Middle frontal gyrus (tissue), 1 donor: Measurements from ENCODE around the gene ZNF438.
"Not testable (repeated sequence)": the region's sequence is repeated elsewhere in the genome, so short reads cannot be mapped to it uniquely, and the experiment has no call there.

Experiments used
- DNase-seq: peaks from one replicate; pipeline ENCODE4 v3.0.0-alpha.2; 2015; ENCODE audit warnings: low spot score; ENCODE audit errors: extremely low spot score

Gene ZNF438

DNA sequence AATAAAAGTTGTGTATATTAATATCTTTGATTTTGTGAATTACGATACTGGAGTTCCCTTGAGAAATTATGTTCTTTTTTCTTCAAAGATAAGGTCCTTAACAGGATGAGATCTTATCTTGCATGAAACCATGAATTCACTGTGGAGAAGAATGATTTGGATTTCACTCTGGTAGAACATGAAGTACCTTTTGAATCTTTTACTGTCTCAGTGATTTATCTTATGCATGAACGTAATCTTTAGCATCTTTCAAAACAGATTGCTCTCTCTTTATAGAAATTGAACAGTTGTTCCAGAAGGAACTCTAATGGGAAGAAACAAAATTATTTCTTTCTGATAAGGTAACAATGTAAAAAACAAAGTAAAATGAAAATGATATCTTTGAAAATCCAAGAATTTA is 11.0 kb upstream of the ZNF438 start:
- DNase-seq, result no peak

GRCh38 chr10:31041011-31041410 is 9.3 kb upstream of the ZNF438 start:
- no peak for DNase-seq

- DNase-seq, result not testable (repeated sequence)
Observed at GRCh38 chr10:31039006-31039405, 7.3 kb upstream of the ZNF438 start.

GRCh38 chr10:31037749-31038148 is 6.1 kb upstream of the ZNF438 start:
- no peak for DNase-seq

DNA sequence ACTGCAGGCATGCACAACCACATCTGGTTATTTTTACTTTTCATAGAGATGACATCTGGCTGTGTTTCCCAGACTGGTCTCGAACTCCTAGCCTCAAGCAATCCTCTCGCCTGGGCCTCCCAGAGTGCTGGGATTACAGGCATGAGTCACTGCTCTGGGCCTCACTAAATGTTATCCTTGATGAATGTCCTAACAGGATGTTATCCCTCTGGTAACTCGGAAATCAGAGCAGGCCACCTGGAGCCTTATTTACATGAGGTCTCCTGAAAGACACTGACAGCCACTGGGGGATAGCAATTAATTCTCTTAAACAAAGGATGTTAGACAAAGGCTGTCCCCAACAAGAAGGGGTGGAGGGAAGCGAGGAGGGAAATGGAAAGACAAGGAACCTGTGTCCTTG is 4.5 kb upstream of the ZNF438 start:
- no peak for DNase-seq

DNA sequence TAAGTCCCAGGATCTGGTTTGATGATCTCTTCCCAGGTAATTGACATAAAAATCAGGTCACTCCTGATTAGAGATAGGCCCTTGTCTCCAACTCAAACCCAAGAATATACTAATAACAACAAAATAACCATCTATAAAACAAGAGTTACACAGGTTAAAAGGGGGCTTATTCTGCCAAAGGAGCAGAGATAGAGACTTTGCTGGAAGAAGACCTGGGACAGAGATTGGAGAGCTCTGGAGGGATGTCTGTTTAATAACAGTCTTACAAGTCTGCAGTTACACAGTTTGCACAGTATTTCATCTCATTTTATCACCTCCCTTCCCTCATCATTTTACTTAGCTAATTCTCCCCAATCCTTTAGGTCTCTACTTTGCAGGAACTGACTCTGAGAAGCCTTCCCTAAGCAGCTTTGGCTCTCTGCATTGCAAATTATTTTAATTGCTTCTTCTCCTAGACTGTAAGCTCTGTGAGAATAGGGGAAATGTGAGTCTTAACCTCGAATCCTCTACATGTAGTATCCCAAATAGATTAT is 3.7 kb upstream of the ZNF438 start:
- no peak for DNase-seq

- no peak for DNase-seq
Observed at GRCh38 chr10:31034098-31034909, 2.6 kb upstream of the ZNF438 start.

DNA sequence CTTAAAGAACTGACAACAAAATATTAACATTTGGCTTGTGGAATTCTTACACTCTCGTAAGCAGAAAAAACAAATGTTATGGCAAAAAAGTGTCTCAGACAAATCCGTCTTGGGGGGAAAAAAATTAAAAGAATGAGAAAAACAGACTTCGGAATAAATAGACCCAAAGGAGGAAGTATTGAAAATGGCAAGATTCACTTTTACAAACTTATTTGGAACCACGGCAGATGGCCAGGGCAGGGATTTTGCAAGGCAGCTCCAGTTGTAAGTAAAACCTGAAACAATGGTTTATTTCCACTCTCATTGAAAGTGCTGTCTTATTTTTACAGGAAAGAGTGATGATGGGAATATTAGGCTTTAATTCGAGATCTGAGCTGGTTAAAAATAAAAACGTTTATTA is 1.5 kb upstream of the ZNF438 start:
- no peak for DNase-seq

- DNase-seq, result peak; percentile 88
Observed at GRCh38 chr10:31032258-31033132, 830 bp upstream of the ZNF438 start.

GRCh38 chr10:31031205-31031557 is 484 bp downstream of the ZNF438 start:
- peak; percentile 9 for DNase-seq

GRCh38 chr10:31030800-31031199 is 865 bp downstream of the ZNF438 start:
- DNase-seq, result no peak

GRCh38 chr10:31030260-31030659 is 1.4 kb downstream of the ZNF438 start:
- DNase-seq, result no peak

- no peak for DNase-seq
Observed at GRCh38 chr10:31028081-31028480, 3.6 kb downstream of the ZNF438 start.

DNA sequence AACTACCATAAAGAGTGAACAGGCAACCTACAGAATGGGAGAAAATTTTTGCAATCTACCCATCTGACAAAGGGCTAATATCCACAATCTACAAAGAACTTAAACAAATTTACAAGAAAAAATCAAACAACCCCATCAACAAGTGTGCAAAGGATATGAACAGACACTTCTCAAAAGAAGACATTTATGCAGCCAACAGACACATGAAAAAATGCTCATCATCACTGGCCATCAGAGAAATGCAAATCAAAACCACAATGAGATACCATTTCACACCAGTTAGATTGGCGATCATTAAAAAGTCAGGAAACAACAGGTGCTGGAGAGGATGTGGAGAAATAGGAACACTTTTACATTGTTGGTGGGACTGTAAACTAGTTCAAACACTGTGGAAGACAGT is 5.4 kb downstream of the ZNF438 start:
- not testable (repeated sequence) for DNase-seq

DNA sequence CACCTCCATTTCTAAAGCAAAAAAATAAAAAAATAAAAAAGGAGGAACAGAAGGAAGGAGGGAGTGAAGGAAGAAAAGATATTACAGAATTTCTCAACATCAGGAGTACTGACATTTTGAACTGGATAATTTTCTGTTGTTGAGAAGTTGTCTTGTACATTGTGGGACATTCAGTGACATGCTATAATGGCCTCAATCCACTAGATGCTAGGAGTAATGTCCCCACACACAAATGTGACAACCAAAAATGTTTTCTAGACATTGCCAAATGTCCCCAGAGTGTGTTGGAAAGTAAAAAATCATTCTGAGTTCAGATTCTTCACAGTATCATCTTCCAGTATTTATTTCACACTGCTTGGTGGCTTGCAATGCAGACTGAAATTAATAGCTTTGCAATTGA is 6.5 kb downstream of the ZNF438 start:
- no peak for DNase-seq

- no peak for DNase-seq
Observed at GRCh38 chr10:31023558-31023957, 8.1 kb downstream of the ZNF438 start.

- DNase-seq, result no peak
Observed at GRCh38 chr10:31020209-31020608, 11.5 kb downstream of the ZNF438 start.

- no peak for DNase-seq
Observed at GRCh38 chr10:31018962-31019361, 12.7 kb downstream of the ZNF438 start.

DNA sequence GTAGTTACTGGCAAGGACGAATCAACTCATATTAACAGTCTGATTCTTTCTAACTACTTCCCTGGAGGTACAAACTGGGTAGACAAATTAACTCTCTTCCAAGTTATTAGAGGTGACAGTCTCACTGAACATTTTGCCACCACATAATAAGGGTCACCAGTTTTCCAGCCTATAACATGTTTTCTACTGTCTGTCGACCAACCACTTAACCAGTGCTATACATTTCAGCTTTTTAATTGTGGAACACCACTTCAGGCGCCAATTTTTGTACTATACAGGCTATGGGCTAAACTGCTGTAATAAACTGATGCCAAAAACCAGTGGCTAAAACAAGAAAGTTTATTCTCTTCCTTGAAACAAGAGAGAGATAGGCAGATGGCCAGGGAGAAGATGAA is 13.3 kb downstream of the ZNF438 start:
- DNase-seq, result no peak

- DNase-seq, result no peak
Observed at GRCh38 chr10:31017534-31018355, 13.9 kb downstream of the ZNF438 start.

DNA sequence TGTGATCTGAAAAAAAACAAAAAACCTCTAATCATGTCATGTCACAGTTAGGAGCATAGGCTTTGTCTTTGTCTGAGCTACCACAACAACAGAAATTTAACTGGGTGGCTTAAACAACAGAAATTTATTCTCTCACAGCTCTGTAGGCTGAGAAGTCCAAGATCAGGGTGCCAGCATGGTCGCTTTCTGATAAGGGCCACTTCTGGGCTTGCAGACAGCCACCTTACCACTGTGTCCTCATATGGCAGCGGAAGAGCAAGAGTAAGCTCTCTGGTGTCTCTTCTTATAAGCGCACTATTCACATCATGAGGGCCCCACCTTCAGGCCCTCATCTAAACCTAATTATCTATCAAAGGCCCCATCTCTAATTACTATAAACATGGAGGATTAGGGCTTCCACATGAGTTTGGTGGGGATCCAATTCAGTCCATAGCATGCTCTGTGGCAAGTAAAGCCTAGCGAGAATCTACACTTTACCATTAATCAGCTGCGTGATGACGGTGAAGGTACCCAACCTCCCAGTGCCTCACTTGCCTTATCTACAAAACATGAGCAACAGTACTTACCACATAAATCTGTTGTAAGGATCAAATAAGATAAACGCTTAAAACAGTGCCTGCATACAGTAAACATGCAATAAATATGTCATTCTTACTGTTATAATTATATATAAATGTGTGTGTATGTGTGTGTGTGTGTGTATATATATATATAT is 17.3 kb downstream of the ZNF438 start:
- DNase-seq, result no peak
